ENCODE results near the gene GALNT15. TPM values are rescaled to one million over a fixed set of nuclear protein-coding genes. Genes with fewer than 3 reads are reported as not detected.
A peak's percentile ranks its signal among the peaks of the same experiment; 100 is the strongest.

Gene GALNT15
- total RNA-seq, 4 donors from 2014 or later, result 386 to 830 (median 768) TPM

GRCh38 chr3:16183601-16184270 is 9.3 kb downstream of the GALNT15 start:
- Histone ChIP-seq H3K36me3 (peaks cover 0 to 18% (median 0%) of the 10 kb centered on the region in 3 donors), H3K9me3 (no peaks in the 10 kb centered on the region), H3K27me3 (no peaks in the 10 kb centered on the region), H3K4me3 (no peak overlapping the region), H3K27ac (peak overlapping the region in 1 of 4 donors; percentile 92), H3K4me1 (peaks cover 0 to 37% (median 10%) of the 10 kb centered on the region in 4 donors)
- peak in 1 of 2 donors; percentile 5 for DNase-seq (ENCODE audit: low spot score in 2 of 2)
- 80 to 81% methylated on average over 7 of the region's 7 CpGs for WGBS, 2 donors
- TF ChIP-seq CTCF (IDR thresholded peaks at IDR 0.05) (no peak), POLR2A (IDR thresholded peaks at IDR 0.05) (no peak), EP300 (IDR thresholded peaks at IDR 0.05) (no peak)

DNA sequence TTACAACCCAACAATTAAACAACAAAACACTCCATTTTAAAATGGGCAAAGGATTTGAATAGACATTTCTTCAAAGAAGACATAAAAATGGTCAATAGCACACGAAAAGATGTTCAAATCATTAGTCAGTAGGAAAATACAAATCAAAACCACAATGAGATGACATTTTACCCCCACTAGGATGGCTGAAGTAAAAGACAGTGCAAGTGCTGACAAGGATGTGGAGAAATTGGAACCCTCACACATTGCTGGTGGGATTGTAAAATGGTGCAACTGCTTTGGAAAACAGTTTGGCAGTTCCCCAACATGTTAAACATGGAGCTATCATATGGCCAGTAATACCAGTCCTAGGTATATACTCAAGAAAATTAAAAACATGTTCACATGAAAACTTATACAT is 11.6 kb downstream of the GALNT15 start:
- 54 to 61% methylated on average over 1 of the region's 1 CpG for WGBS, 2 donors
- H3K27ac ChIP-seq, result no peak overlapping the region
- peak in 1 of 2 donors; percentile 17 for TF ChIP-seq EP300 (IDR thresholded peaks at IDR 0.05)
- TF ChIP-seq CTCF (IDR thresholded peaks at IDR 0.05), result no peak
- H3K4me1 ChIP-seq, result peaks cover 0 to 20% (median 5%) of the 10 kb centered on the region in 4 donors
- no peak for DNase-seq (ENCODE audit: low spot score in 2 of 2)
- H3K27me3 ChIP-seq, result no peaks in the 10 kb centered on the region
- H3K9me3 ChIP-seq, result no peaks in the 10 kb centered on the region
- H3K36me3 ChIP-seq, result peaks cover 0 to 8% (median 0%) of the 10 kb centered on the region in 3 donors
- no peak overlapping the region for H3K4me3 ChIP-seq

DNA sequence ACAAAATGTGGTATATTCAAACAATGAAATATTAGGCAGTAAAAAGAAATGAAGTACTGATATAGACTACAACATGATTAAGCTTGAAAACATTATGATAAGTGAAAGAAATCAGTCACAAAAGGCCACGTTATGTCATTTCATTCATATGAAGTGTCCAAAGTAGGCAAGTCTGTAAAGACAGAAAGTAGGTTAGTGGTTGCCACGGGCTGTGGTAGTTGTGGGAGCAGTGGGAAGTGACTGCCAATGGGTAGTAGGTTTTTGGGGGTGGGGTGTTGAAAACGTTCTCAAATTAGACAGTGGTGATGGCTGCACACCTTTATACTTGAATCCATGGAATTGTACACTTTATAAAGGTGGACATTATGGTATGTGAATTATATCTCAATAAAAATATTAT is 12.1 kb downstream of the GALNT15 start:
- Histone ChIP-seq H3K27ac (no peak overlapping the region), H3K36me3 (peaks cover 0 to 8% (median 0%) of the 10 kb centered on the region in 3 donors), H3K4me3 (no peak overlapping the region), H3K4me1 (peaks cover 0 to 15% (median 4%) of the 10 kb centered on the region in 4 donors), H3K9me3 (no peaks in the 10 kb centered on the region), H3K27me3 (no peaks in the 10 kb centered on the region)
- no peak for DNase-seq (ENCODE audit: low spot score in 2 of 2)
- 65 to 78% methylated on average over 3 of the region's 3 CpGs for WGBS, 2 donors
- TF ChIP-seq POLR2A (IDR thresholded peaks at IDR 0.05), result no peak
- TF ChIP-seq CTCF (IDR thresholded peaks at IDR 0.05), result no peak
- no peak for TF ChIP-seq EP300 (IDR thresholded peaks at IDR 0.05)

GRCh38 chr3:16187213-16187790 is 12.8 kb downstream of the GALNT15 start:
- no peak for TF ChIP-seq EP300 (IDR thresholded peaks at IDR 0.05)
- TF ChIP-seq CTCF (IDR thresholded peaks at IDR 0.05), result no peak
- no peak for TF ChIP-seq POLR2A (IDR thresholded peaks at IDR 0.05)
- H3K4me3 ChIP-seq, result no peak overlapping the region
- no peak overlapping the region for H3K27ac ChIP-seq
- no peaks in the 10 kb centered on the region for H3K9me3 ChIP-seq
- peaks cover 0 to 8% (median 4%) of the 10 kb centered on the region in 4 donors for H3K4me1 ChIP-seq
- 87 to 91% methylated on average over 5 of the region's 5 CpGs for WGBS, 2 donors
- no peak for DNase-seq (ENCODE audit: low spot score in 2 of 2)
- H3K36me3 ChIP-seq, result peaks cover 0 to 8% (median 0%) of the 10 kb centered on the region in 3 donors
- no peaks in the 10 kb centered on the region for H3K27me3 ChIP-seq

- H3K27me3 ChIP-seq, result no peaks in the 10 kb centered on the region
- TF ChIP-seq CTCF (IDR thresholded peaks at IDR 0.05) (peak in 1 of 5 experiments; percentile 24), POLR2A (IDR thresholded peaks at IDR 0.05) (no peak)
- H3K36me3 ChIP-seq, result peaks cover 0 to 7% (median 0%) of the 10 kb centered on the region in 3 donors
- 89 to 92% methylated on average over 6 of the region's 6 CpGs for whole genome bisulfite sequencing, 2 donors
- peaks cover 0 to 4% (median 2%) of the 10 kb centered on the region in 4 donors for H3K4me1 ChIP-seq
- H3K27ac ChIP-seq, result no peak overlapping the region
- no peak overlapping the region for H3K4me3 ChIP-seq
- DNase-seq (ENCODE audit: low spot score in 2 of 2), result no peak
- no peaks in the 10 kb centered on the region for H3K9me3 ChIP-seq
Measured at GRCh38 chr3:16188071-16188470, 13.6 kb downstream of the GALNT15 start.

Measured in tibial nerve (tissue), 4 donors.